Cardiac muscle cell (in vitro differentiated cells and primary cell): ENCODE data around the gene TMEM187. TPM values are rescaled to one million over a fixed set of nuclear protein-coding genes. Genes with fewer than 3 reads are reported as not detected.

Source experiments
- DNase-seq, 2 donors: peaks; one replicate each; pipeline versions ENCODE4 v3.0.0 to v3.0.0-alpha.2; 2010 to 2017; ENCODE audit warnings: low read depth in 1 of 2, low spot score in 1 of 2
- H3K27ac ChIP-seq: fragments of 200-600 bp; sonication (generic); 2 replicates; pipeline ENCODE4 v1.5.1; 2016
- H3K27me3 ChIP-seq: fragments of 200-600 bp; sonication (generic); 2 replicates; pipeline ENCODE4 v1.6.0; 2016; ENCODE audit warnings: control low read depth
- H3K36me3 ChIP-seq: fragments of 200-600 bp; sonication (generic); 2 replicates; pipeline ENCODE4 v1.5.1; 2016; ENCODE audit warnings: control low read depth
- H3K4me1 ChIP-seq: fragments of 200-600 bp; sonication (generic); 2 replicates; pipeline ENCODE4 v1.8.1; 2017; ENCODE audit warnings: low read depth, mild to moderate bottlenecking, mixed run types
- H3K4me3 ChIP-seq: fragments of 200-600 bp; sonication (generic); 2 replicates; pipeline ENCODE4 v1.5.1; 2016; ENCODE audit warnings: mild to moderate bottlenecking
- H3K9me3 ChIP-seq: fragments of 200-600 bp; sonication (generic); 2 replicates; pipeline ENCODE4 v1.5.1; 2017; ENCODE audit warnings: low read depth, mild to moderate bottlenecking, control low read depth
- polyA plus RNA-seq: library from polyadenylated mRNA; unstranded; fragments of >200 nt; fragmentation: Nextera tagmentation; extraction: Ambion mirVana; gene quantifications from 2 replicates; pipeline ENCODE4 v1.2.1, GENCODE V29; 2016
- total RNA-seq: library from RNA; depleted of rRNA; stranded (reverse); fragments of >200 nt; gene quantifications from 2 replicates; pipeline ENCODE4 v1.2.3, GENCODE V29; 2016
- TF ChIP-seq, protein P1 (sequence below): IDR thresholded peaks from 2 replicates; pipeline ENCODE4 v1.5.1; 2012; ENCODE audit warnings: low read depth, mild to moderate bottlenecking, low read length

Gene TMEM187
- total and polyA plus RNA-seq, 2 experiments from 2014 or later, result 12.9 TPM

DNA sequence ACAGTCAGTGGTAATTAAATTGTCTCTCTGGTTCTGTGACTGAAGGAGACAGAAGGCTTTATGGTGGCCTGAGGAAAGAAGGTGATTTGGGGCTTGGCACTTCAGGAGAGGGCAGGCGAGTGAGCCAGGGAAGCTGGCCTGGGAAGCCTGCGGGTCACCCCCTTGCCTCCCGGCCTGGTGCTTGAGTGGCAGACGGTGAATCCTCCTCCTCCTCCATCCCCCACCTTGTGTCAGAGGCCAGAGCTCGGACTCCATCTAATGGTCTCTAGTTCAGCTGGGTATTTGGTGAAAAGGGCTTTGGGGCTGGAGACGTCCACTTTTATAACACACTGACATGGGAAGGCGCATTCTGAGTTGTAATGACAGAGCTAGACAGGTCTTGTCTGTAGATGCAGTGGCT lies 8.7 kb downstream of the TMEM187 start:
- H3K9me3 ChIP-seq, result no peaks in the 10 kb centered on the region
- H3K27me3 ChIP-seq, result no peaks in the 10 kb centered on the region
- no peak for DNase-seq
- no peaks in the 10 kb centered on the region for H3K4me1 ChIP-seq
- H3K36me3 ChIP-seq, result no peaks in the 10 kb centered on the region
- H3K27ac ChIP-seq, result no peak overlapping the region
- H3K4me3 ChIP-seq, result no peak overlapping the region
- TF ChIP-seq, protein P1, sequence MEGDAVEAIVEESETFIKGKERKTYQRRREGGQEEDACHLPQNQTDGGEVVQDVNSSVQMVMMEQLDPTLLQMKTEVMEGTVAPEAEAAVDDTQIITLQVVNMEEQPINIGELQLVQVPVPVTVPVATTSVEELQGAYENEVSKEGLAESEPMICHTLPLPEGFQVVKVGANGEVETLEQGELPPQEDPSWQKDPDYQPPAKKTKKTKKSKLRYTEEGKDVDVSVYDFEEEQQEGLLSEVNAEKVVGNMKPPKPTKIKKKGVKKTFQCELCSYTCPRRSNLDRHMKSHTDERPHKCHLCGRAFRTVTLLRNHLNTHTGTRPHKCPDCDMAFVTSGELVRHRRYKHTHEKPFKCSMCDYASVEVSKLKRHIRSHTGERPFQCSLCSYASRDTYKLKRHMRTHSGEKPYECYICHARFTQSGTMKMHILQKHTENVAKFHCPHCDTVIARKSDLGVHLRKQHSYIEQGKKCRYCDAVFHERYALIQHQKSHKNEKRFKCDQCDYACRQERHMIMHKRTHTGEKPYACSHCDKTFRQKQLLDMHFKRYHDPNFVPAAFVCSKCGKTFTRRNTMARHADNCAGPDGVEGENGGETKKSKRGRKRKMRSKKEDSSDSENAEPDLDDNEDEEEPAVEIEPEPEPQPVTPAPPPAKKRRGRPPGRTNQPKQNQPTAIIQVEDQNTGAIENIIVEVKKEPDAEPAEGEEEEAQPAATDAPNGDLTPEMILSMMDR, result no peak

DNA sequence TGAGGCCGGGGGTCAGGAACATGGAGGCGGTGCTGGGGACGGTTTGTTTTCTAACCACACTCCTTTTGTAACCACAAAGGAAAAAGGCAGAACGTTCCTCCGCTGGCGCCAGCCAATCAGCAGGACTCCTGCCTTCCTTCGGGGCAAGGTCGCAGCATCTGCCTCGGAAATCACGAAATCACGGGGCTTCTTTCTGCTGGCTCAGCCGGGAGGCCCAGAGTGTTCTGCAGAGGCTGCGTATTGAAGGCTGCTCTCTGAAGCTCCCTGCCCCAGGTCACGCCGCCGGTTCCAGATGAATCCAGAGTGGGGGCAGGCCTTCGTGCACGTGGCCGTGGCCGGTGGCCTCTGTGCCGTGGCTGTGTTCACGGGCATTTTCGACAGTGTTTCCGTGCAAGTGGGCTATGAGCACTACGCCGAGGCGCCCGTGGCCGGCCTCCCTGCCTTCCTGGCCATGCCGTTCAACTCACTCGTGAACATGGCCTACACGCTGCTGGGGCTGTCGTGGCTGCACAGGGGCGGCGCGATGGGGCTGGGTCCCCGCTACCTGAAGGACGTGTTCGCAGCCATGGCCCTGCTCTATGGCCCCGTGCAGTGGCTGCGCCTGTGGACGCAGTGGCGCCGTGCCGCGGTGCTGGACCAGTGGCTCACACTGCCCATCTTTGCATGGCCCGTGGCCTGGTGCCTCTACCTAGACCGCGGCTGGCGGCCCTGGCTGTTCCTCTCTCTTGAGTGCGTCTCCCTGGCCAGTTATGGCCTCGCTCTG lies 9.4 kb downstream of the TMEM187 start:
- TF ChIP-seq, protein P1, result no peak
- Histone ChIP-seq H3K4me1 (no peaks in the 10 kb centered on the region), H3K36me3 (no peaks in the 10 kb centered on the region), H3K4me3 (no peak overlapping the region), H3K27ac (no peak overlapping the region), H3K9me3 (no peaks in the 10 kb centered on the region), H3K27me3 (no peaks in the 10 kb centered on the region)
- no peak for DNase-seq

DNA sequence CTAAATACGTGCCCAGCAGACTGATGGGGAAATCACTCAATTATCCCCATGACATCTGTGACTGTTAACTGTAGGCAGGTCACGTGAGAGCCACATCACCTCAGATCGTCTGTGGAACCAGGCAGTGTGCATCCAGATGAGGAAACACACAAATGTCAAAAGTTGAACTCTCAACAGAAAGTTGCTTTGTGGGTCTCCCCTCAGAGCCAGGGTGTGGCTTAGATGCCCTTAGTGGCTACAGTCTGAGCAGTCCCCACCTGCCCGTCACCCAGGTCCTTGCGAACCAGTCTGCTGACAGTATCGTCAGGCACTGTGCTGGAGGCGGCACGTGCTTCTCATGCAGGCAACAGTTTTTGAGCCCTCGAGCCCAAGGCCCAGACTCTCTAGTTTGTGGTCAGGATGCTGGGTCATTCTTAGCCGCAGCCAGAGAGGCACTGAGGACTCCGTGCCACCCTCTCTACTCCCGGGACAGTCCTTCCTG lies 10.8 kb downstream of the TMEM187 start:
- Histone ChIP-seq H3K4me3 (no peak overlapping the region), H3K27me3 (no peaks in the 10 kb centered on the region), H3K4me1 (no peaks in the 10 kb centered on the region), H3K36me3 (no peaks in the 10 kb centered on the region), H3K9me3 (no peaks in the 10 kb centered on the region), H3K27ac (no peak overlapping the region)
- DNase-seq, result no peak
- TF ChIP-seq, protein P1, result no peak

DNA sequence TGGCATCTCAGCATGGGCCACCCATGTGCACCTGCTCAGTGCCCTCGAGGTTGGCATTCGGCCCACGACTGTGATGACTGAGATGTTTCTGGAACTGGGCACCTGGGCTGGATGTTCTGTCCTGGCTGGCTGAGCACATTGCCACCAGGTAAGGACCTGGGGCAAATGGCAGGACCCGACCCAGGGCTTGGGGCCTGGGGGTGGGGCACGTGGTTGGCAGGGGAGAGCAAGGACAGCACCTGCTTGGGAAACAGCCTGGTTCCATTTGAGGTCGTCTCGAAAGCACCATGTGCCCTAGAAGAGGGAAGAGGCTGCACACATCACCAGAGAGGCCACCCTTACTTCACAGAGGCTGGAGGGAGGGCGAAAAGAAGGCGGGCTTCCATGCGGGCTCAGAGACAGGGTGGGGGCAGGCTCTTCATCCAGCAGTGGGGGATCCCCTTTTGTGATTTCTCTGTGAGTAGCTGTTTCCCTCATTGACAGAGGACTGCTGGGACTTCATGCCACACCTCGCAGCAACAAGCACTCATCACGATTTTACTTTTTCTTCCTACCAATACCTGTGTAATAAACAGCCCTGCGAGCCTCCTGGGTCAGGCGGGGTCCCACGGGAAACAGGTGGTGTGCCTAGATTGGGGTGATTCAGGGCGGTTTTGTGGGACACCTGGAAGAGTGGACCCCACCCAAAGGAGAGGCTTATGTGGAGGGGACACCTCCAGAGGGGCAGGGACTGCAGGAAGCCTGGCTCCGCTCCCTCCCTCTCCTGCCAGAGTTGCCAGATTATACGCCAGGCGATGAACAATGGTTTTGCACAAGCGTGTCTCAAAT lies 12.0 kb downstream of the TMEM187 start:
- H3K9me3 ChIP-seq, result no peaks in the 10 kb centered on the region
- no peak for DNase-seq
- H3K27me3 ChIP-seq, result no peaks in the 10 kb centered on the region
- H3K4me3 ChIP-seq, result no peak overlapping the region
- H3K27ac ChIP-seq, result no peak overlapping the region
- H3K36me3 ChIP-seq, result no peaks in the 10 kb centered on the region
- H3K4me1 ChIP-seq, result no peaks in the 10 kb centered on the region
- TF ChIP-seq, protein P1, result no peak

DNA sequence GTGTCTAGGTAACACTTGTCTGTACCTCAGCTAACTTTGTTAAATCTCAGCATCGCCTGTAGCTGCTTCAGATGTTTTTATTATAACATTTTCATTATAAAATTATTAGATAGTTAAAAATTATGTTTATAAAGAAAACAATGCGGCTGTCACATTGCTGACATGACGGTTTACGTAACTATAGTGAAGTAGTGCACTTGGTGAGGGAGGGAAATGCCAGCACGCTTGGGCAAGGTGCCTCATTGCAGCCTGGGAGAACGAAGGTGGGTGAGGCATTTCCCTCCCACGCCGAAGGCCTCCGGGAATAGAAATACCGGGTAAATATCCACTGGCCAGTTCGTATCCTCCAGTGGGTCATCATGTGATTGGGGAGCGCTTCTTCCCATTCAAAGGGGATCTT lies 15.9 kb downstream of the TMEM187 start:
- no peaks in the 10 kb centered on the region for H3K27me3 ChIP-seq
- no peaks in the 10 kb centered on the region for H3K9me3 ChIP-seq
- no peaks in the 10 kb centered on the region for H3K36me3 ChIP-seq
- DNase-seq, result no peak
- H3K27ac ChIP-seq, result no peak overlapping the region
- no peak overlapping the region for H3K4me3 ChIP-seq
- no peaks in the 10 kb centered on the region for H3K4me1 ChIP-seq
- TF ChIP-seq, protein P1, result no peak
